Tibial nerve (tissue), 4 donors: ENCODE measurements around the gene CDH19. TPM values are rescaled to one million over a fixed set of nuclear protein-coding genes. Genes with fewer than 3 reads are reported as not detected.
A peak's percentile ranks its signal among the peaks of the same experiment; 100 is the strongest.

Experiments used
- DNase-seq, 2 donors: peaks; one replicate each; pipeline ENCODE4 v3.0.0-alpha.2; 2019; ENCODE audit warnings: low spot score in 2 of 2
- H3K27ac ChIP-seq, 4 donors: fragments of 200-600 bp; sonication (generic) in 3 of 4; one replicate each; pipeline ENCODE4 v1.5.1; 2017 to 2019; ENCODE audit warnings: mild to moderate bottlenecking in 1 of 4
- H3K27me3 ChIP-seq, 2 donors: fragments of 200-600 bp; sonication (generic) in 1 of 2; one replicate each; pipeline versions ENCODE4 v1.5.1 to v1.6.0; 2017 to 2019
- H3K36me3 ChIP-seq, 3 donors: fragments of 200-600 bp; sonication (generic); one replicate each; pipeline ENCODE4 v1.5.1; 2018 to 2019
- H3K4me1 ChIP-seq, 4 donors: fragments of 200-600 bp; sonication (generic) in 3 of 4; one replicate each; pipeline ENCODE4 v1.5.1; 2017 to 2019
- H3K4me3 ChIP-seq, 4 donors: fragments of 200-600 bp; sonication (generic) in 3 of 4; one replicate each; pipeline ENCODE4 v1.5.1; 2017 to 2019; ENCODE audit warnings: mild to moderate bottlenecking in 1 of 4, moderate library complexity in 1 of 4
- H3K9me3 ChIP-seq, 4 donors: fragments of 200-600 bp; sonication (generic) in 3 of 4; one replicate each; pipeline ENCODE4 v1.5.1; 2017 to 2019
- EP300 ChIP-seq, 2 donors: sonication (generic); formaldehyde crosslinking; IDR thresholded peaks; one replicate each; pipeline ENCODE4 v1.6.1; 2017; ENCODE audit warnings: antibody characterized with exemption in 2 of 2, mild to moderate bottlenecking in 1 of 2
- POLR2A ChIP-seq, 2 donors: fragments of 450-650 bp; IDR thresholded peaks; one replicate each; pipeline ENCODE4 v1.6.1; 2017; ENCODE audit warnings: antibody characterized with exemption in 2 of 2, mild to moderate bottlenecking in 2 of 2, moderate library complexity in 2 of 2
- WGBS, 2 donors: methylation state at CpG; one replicate each; pipeline ENCODE4 v1.1.5; 2018; 5-methylcytosine and 5-hydroxymethylcytosine counted together
- total RNA-seq, 4 donors: library from RNA; depleted of rRNA; stranded (reverse); fragments of >200 nt; gene quantifications; one replicate each; pipeline ENCODE4 v1.1.0, GENCODE V29; 2016
- TF ChIP-seq, protein P1 (sequence below), 5 experiments: fragments of 200-600 bp in 3 of 5; fragments of 450-650 bp in 2 of 5; sonication (generic) in 3 of 5; IDR thresholded peaks; one replicate each; pipeline ENCODE4 v1.5.1; 2016 to 2019; ENCODE audit warnings: antibody characterized with exemption in 5 of 5, mild to moderate bottlenecking in 3 of 5, moderate library complexity in 2 of 5

Gene CDH19
- total RNA-seq, 4 donors from 2014 or later, result 187 to 457 (median 248) TPM

DNA sequence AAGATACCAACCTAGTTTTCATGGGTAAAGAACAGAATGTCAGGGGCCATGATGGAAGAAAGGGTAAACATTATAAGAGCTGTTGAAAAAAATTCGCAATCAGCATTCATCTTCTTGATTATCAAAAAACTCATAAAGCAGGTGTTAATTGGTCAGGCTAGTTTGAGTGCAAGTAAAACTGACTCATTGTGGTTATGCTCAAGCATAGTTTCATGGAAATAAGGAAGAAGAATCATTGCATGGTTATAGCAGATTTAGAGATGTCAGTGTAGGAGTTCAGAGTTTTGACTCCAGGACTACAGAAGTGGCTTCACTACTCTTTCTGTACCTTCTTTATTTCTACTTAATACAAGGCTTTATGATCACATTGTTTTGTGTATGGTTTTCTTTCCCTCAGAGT lies 26.9 kb upstream of the CDH19 start:
- no peak for DNase-seq
- H3K27me3 ChIP-seq, result no peaks in the 10 kb centered on the region
- H3K4me1 ChIP-seq, result no peaks in the 10 kb centered on the region
- 83 to 84% methylated on average over 1 of the region's 1 CpG for WGBS, 2 donors
- H3K9me3 ChIP-seq, result no peaks in the 10 kb centered on the region
- no peak overlapping the region for H3K27ac ChIP-seq
- H3K4me3 ChIP-seq, result no peak overlapping the region
- H3K36me3 ChIP-seq, result no peaks in the 10 kb centered on the region
- TF ChIP-seq, protein P1, sequence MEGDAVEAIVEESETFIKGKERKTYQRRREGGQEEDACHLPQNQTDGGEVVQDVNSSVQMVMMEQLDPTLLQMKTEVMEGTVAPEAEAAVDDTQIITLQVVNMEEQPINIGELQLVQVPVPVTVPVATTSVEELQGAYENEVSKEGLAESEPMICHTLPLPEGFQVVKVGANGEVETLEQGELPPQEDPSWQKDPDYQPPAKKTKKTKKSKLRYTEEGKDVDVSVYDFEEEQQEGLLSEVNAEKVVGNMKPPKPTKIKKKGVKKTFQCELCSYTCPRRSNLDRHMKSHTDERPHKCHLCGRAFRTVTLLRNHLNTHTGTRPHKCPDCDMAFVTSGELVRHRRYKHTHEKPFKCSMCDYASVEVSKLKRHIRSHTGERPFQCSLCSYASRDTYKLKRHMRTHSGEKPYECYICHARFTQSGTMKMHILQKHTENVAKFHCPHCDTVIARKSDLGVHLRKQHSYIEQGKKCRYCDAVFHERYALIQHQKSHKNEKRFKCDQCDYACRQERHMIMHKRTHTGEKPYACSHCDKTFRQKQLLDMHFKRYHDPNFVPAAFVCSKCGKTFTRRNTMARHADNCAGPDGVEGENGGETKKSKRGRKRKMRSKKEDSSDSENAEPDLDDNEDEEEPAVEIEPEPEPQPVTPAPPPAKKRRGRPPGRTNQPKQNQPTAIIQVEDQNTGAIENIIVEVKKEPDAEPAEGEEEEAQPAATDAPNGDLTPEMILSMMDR (IDR thresholded peaks at IDR 0.05), result no peak
- TF ChIP-seq EP300 (IDR thresholded peaks at IDR 0.05) (no peak), POLR2A (IDR thresholded peaks at IDR 0.05) (no peak)

DNA sequence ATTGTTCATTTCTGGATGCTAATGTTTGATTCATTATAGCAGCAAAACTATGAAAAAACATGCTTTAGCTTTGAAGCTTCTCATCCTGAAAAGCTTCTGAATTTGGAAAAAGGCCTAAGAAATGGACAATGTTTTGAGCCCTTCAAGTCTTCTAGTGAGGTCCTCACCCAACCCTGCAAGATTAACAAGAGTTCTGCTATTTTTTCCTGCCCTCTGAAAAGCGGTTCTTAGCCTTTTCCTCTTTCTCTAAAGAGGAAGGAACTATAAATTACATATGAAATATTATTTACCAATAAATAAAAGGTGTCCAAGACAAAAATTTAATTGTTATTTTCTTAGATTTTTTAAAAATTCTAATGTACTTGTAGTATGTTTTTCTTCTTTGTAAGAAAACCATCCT lies 19.9 kb upstream of the CDH19 start:
- Histone ChIP-seq H3K9me3 (peaks cover 0 to 8% (median 0%) of the 10 kb centered on the region in 4 donors), H3K4me1 (no peaks in the 10 kb centered on the region), H3K27me3 (no peaks in the 10 kb centered on the region), H3K4me3 (no peak overlapping the region), H3K36me3 (no peaks in the 10 kb centered on the region), H3K27ac (no peak overlapping the region)
- DNase-seq, result no peak
- WGBS, 2 donors, result 72 to 88% methylated on average over 1 of the region's 1 CpG
- TF ChIP-seq, protein P1 (IDR thresholded peaks at IDR 0.05), result no peak

DNA sequence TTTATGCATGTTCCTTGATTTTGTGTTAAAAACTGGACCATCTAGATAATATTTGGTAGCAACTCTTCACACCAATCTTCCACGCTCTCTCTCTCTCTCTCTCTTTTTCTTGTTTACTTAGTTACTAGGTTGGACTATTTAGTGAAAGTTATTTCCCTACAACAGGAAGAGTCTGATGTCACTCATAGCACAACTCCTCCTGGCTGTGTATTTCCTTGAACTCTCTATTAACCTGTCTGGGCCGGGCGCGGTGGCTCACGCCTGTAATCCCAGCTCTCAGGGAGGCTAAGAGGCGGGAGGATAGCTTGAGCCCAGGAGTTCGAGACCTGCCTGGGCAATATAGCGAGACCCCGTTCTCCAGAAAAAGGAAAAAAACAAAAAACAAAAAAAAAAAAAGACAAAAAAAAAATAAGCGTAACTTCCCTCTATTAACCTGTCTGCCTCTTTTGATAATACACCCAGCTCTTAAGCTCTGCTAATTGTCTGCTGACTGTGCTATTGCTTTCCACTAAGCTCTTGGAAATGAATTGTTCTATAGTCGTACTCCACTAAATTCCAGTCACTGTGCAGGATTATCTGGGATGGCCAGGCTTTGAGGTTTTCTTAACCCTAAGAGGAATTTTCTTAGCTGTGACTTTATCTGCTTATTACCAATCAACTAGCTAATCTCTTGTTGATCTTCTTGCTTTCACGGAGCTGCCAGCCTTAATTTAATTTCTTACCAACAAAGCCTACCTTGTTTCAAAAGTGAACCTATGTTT lies 18.1 kb upstream of the CDH19 start:
- no peaks in the 10 kb centered on the region for H3K4me1 ChIP-seq
- H3K4me3 ChIP-seq, result no peak overlapping the region
- DNase-seq, result no peak
- WGBS, 2 donors, result 94 to 95% methylated on average over 12 of the region's 12 CpGs
- peaks cover 0 to 8% (median 0%) of the 10 kb centered on the region in 4 donors for H3K9me3 ChIP-seq
- H3K36me3 ChIP-seq, result no peaks in the 10 kb centered on the region
- H3K27me3 ChIP-seq, result no peaks in the 10 kb centered on the region
- H3K27ac ChIP-seq, result no peak overlapping the region
- TF ChIP-seq, protein P1 (IDR thresholded peaks at IDR 0.05), result no peak
- no peak for TF ChIP-seq EP300 (IDR thresholded peaks at IDR 0.05)
- no peak for TF ChIP-seq POLR2A (IDR thresholded peaks at IDR 0.05)

DNA sequence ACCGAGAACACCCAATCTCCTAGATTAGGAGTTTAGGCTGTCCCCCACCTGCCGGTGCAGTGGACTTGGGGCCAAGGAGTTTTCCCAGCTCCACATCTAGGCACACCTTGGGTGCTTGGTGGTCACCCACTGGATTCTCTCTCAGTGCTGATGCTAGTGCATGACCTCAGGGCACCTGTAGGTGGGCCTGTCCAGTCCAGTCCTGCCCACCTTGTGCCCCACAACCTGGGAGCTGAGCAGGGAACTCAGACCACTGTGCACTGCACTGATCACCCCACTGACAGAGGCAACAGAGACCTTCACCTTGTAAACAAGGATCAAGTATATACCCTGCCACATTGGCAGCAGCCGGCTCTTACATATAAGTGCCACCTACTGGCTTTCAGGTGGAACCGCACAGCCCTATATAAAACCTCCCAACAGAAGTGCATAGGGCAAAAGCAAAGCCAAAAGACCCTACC lies 12.7 kb upstream of the CDH19 start:
- Histone ChIP-seq H3K27ac (no peak overlapping the region), H3K9me3 (peaks cover 0 to 7% (median 0%) of the 10 kb centered on the region in 4 donors), H3K36me3 (no peaks in the 10 kb centered on the region), H3K27me3 (no peaks in the 10 kb centered on the region), H3K4me1 (no peaks in the 10 kb centered on the region), H3K4me3 (no peak overlapping the region)
- no peak for DNase-seq
- 72 to 80% methylated on average over 4 of the region's 4 CpGs for WGBS, 2 donors
- TF ChIP-seq EP300 (IDR thresholded peaks at IDR 0.05), result no peak
- TF ChIP-seq, protein P1 (IDR thresholded peaks at IDR 0.05), result peak in 2 of 5 experiments; percentile 9 to 25

DNA sequence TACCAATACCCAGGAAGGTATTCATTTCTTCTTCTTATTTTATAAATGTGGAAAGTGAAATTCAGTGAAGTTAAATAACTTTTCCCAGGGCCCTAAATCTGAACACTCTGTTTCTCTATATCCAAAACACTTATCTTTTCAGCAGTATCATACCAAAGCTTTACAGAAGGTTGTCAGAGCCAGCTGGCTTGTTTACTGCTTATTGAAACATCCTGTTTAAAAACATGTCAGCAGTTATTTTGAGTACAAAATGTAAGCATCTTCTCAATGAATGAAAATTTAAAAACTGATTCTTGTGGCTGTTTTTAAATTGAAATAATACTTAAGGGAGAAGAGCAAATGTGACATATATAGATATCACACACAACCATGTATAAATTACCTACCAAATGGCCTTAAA lies 11.3 kb upstream of the CDH19 start:
- Histone ChIP-seq H3K4me1 (no peaks in the 10 kb centered on the region), H3K27ac (no peak overlapping the region), H3K4me3 (no peak overlapping the region), H3K27me3 (no peaks in the 10 kb centered on the region), H3K36me3 (no peaks in the 10 kb centered on the region), H3K9me3 (no peaks in the 10 kb centered on the region)
- TF ChIP-seq, protein P1 (IDR thresholded peaks at IDR 0.05), result no peak
- TF ChIP-seq POLR2A (IDR thresholded peaks at IDR 0.05), result no peak
- no peak for TF ChIP-seq EP300 (IDR thresholded peaks at IDR 0.05)
- DNase-seq, result no peak
